Testis (tissue), 3 donors: ENCODE results near the gene CDKAL1. TPM values are rescaled to one million over a fixed set of nuclear protein-coding genes. Genes with fewer than 3 reads are reported as not detected.

Experiments used
- DNase-seq: peaks from one replicate; pipeline ENCODE4 v3.0.0-alpha.2; 2019
- H3K27ac ChIP-seq, 2 donors: fragments of 200-600 bp; sonication (generic); one replicate each; pipeline ENCODE4 v1.5.1; 2019
- H3K27me3 ChIP-seq: fragments of 200-600 bp; sonication (generic); one replicate; pipeline ENCODE4 v1.5.1; 2019
- H3K36me3 ChIP-seq: fragments of 200-600 bp; sonication (generic); one replicate; pipeline ENCODE4 v1.5.1; 2017; ENCODE audit warnings: low read depth; ENCODE audit errors: missing control alignments
- H3K4me1 ChIP-seq: fragments of 200-600 bp; sonication (generic); one replicate; pipeline ENCODE4 v1.5.1; 2019
- H3K4me3 ChIP-seq, 2 donors: fragments of 200-600 bp; sonication (generic); one replicate each; pipeline ENCODE4 v1.5.1; 2017 to 2019
- H3K9me3 ChIP-seq: fragments of 200-600 bp; sonication (generic); one replicate; pipeline ENCODE4 v1.5.1; 2017
- CTCF ChIP-seq, 3 experiments: fragments of 450-650 bp in 2 of 3; fragments of 200-600 bp in 1 of 3; sonication (generic) in 1 of 3; IDR thresholded peaks; one replicate each; pipeline ENCODE4 v1.5.1; 2016 to 2019; ENCODE audit warnings: antibody characterized with exemption in 3 of 3, mild to moderate bottlenecking in 2 of 3, moderate library complexity in 1 of 3
- POLR2A ChIP-seq: fragments of 450-650 bp; IDR thresholded peaks from one replicate; pipeline ENCODE4 v1.6.1; 2017; ENCODE audit warnings: antibody characterized with exemption, mild to moderate bottlenecking, moderate library complexity
- WGBS, 2 donors: methylation state at CpG; one replicate each; pipeline ENCODE4 v1.1.5; 2018; 5-methylcytosine and 5-hydroxymethylcytosine counted together
- intact Hi-C: fragments of 100-400 bp; cut with DNase I; formaldehyde crosslinking; loops from one replicate; pipeline ENCODE4 v1.15.1; 2023; ENCODE audit warnings: low total_unique reads
- polyA plus RNA-seq: library from polyadenylated mRNA; stranded (reverse); fragments of 350-450 nt; fragmentation: Illumina TruSeq; extraction: RNeasy Lipid Tissue Mini Kit (QIAGEN cat#74804); gene quantifications from one replicate; pipeline ENCODE4 v1.2.3, GENCODE V29; 2014; ENCODE audit warnings: low read depth, low replicate concordance; ENCODE audit not compliant: insufficient read depth
- small RNA-seq, 2 donors: library from RNA; depleted of rRNA; stranded (forward); fragments of <200 nt; gene quantifications; one replicate each; pipeline ENCODE3, GENCODE V24; 2016
- total RNA-seq, 2 donors: library from RNA; depleted of rRNA; stranded (reverse); fragments of >200 nt; gene quantifications; one replicate each; pipeline ENCODE4 v1.2.3, GENCODE V29; 2016

CDKAL1 gene
- total and polyA plus RNA-seq, 3 donors from 2014 or later, result 11.1 to 18.5 (median 16.1) TPM

GRCh38 chr6:21278375-21278745, 744.1 kb downstream of the CDKAL1 start:
- Histone ChIP-seq H3K36me3 (no peaks in the 10 kb centered on the region), H3K27me3 (no peaks in the 10 kb centered on the region), H3K27ac (no peak overlapping the region), H3K9me3 (no peaks in the 10 kb centered on the region), H3K4me3 (no peak overlapping the region), H3K4me1 (no peaks in the 10 kb centered on the region)
- WGBS, 2 donors, result 48 to 59% methylated on average over 4 of the region's 4 CpGs
- DNase-seq, result no peak
- TF ChIP-seq POLR2A (no peak), CTCF (IDR thresholded peaks at IDR 0.05) (no peak)
- intact Hi-C loops, result no loop called here

GRCh38 chr6:21279619-21280018, 745.4 kb downstream of the CDKAL1 start:
- H3K4me3 ChIP-seq, result no peak overlapping the region
- no peaks in the 10 kb centered on the region for H3K36me3 ChIP-seq
- 96 to 97% methylated on average over 5 of the region's 5 CpGs for WGBS, 2 donors
- TF ChIP-seq CTCF (IDR thresholded peaks at IDR 0.05) (no peak), POLR2A (no peak)
- H3K9me3 ChIP-seq, result no peaks in the 10 kb centered on the region
- intact Hi-C loops, result no loop called here
- H3K27ac ChIP-seq, result no peak overlapping the region
- DNase-seq, result no peak
- no peaks in the 10 kb centered on the region for H3K4me1 ChIP-seq
- H3K27me3 ChIP-seq, result no peaks in the 10 kb centered on the region

- Histone ChIP-seq H3K27me3 (no peaks in the 10 kb centered on the region), H3K4me1 (no peaks in the 10 kb centered on the region), H3K9me3 (no peaks in the 10 kb centered on the region), H3K4me3 (no peak overlapping the region), H3K27ac (no peak overlapping the region), H3K36me3 (no peaks in the 10 kb centered on the region)
- 91 to 95% methylated on average over 2 of the region's 2 CpGs for WGBS, 2 donors
- intact Hi-C loops, result no loop called here
- TF ChIP-seq POLR2A (no peak), CTCF (IDR thresholded peaks at IDR 0.05) (no peak)
- no peak for DNase-seq
Observed at GRCh38 chr6:21281366-21281765, 747.1 kb downstream of the CDKAL1 start.

Small RNA genes lying within 50 kb of the gene (small RNA-seq; reads per million reads assigned to genes)
- gene RF00019 (0 reads per million in 2 donors), gene RNU6-150P (0 reads per million in 2 donors)

Other genes with a start within 250 kb of the CDKAL1 start
- gene E2F3, start 132.6 kb upstream of the CDKAL1 start, total RNA-seq, result 1 to 10 TPM; 7.4 to 8.0 TPM
- 8.7 TPM for gene E2F3, start 132.6 kb upstream of the CDKAL1 start, polyA plus RNA-seq